Measurements from ENCODE around the gene RACGAP1. TPM values are rescaled to one million over a fixed set of nuclear protein-coding genes. Genes with fewer than 3 reads are reported as not detected.
A peak's percentile ranks its signal among the peaks of the same experiment; 100 is the strongest.
"Not testable (repeated sequence)": the region's sequence is repeated elsewhere in the genome, so short reads cannot be mapped to it uniquely, and the experiment has no call there.

The RACGAP1 gene
- polyA plus RNA-seq, 3 donors, result 47.5 to 49.4 (median 49.0) TPM

GRCh38 chr12:49990273-49990672, 35.0 kb downstream of the RACGAP1 start:
- DNase-seq, result no peak

GRCh38 chr12:49989400-49989799, 35.9 kb downstream of the RACGAP1 start:
- DNase-seq, result not testable (repeated sequence)

GRCh38 chr12:49987625-49988303, 37.5 kb downstream of the RACGAP1 start:
- no peak for DNase-seq

GRCh38 chr12:49986476-49986875, 38.8 kb downstream of the RACGAP1 start:
- not testable (repeated sequence) for DNase-seq

GRCh38 chr12:49985981-49986380, 39.3 kb downstream of the RACGAP1 start:
- no peak for DNase-seq

GRCh38 chr12:49984476-49985359, 40.6 kb downstream of the RACGAP1 start:
- no peak for DNase-seq

GRCh38 chr12:49983892-49984291, 41.4 kb downstream of the RACGAP1 start:
- peak; percentile 69 for DNase-seq

- DNase-seq, result no peak
Measured at GRCh38 chr12:49982246-49983087, 42.8 kb downstream of the RACGAP1 start.

GRCh38 chr12:49980501-49981349, 44.6 kb downstream of the RACGAP1 start:
- DNase-seq, result no peak

GRCh38 chr12:49979791-49980190, 45.5 kb downstream of the RACGAP1 start:
- DNase-seq, result no peak

GRCh38 chr12:49979016-49979586, 46.2 kb downstream of the RACGAP1 start:
- DNase-seq, result no peak

GRCh38 chr12:49978125-49978524, 47.2 kb downstream of the RACGAP1 start:
- no peak for DNase-seq

- no peak for DNase-seq
Measured at GRCh38 chr12:49976557-49976956, 48.7 kb downstream of the RACGAP1 start.

- no peak for DNase-seq
Measured at GRCh38 chr12:49975318-49975761, 50.0 kb downstream of the RACGAP1 start.

GRCh38 chr12:49974677-49975317, 50.5 kb downstream of the RACGAP1 start:
- no peak for DNase-seq

- DNase-seq, result peak; percentile 61
Measured at GRCh38 chr12:49974231-49974675, 51.0 kb downstream of the RACGAP1 start.

GRCh38 chr12:49973361-49973830, 51.9 kb downstream of the RACGAP1 start:
- no peak for DNase-seq

GRCh38 chr12:49972641-49973360, 52.5 kb downstream of the RACGAP1 start, which contains the start of gene AQP6:
TSS of gene AQP6 (plus strand) at chr12:49972947. CDS start at chr12:49973174, 227 bp downstream.
- DNase-seq, result no peak

- no peak for DNase-seq
Measured at GRCh38 chr12:49972129-49972528, 53.2 kb downstream of the RACGAP1 start.

All from renal pelvis (tissue), 4 donors.